COLO668 (cell line): ENCODE results near the gene SLIT1.
A peak's percentile ranks its signal among the peaks of the same experiment; 100 is the strongest.
"Not testable (repeated sequence)": the region's sequence is repeated elsewhere in the genome, so short reads cannot be mapped to it uniquely, and the experiment has no call there.

Experiments used
- DNase-seq: peaks from one replicate; lab custom pipeline; 2025; ENCODE audit not compliant: unreplicated experiment; lab: John Stamatoyannopoulos, UW

The SLIT1 gene

GRCh38 chr10:97083228-97083829 lies 102.4 kb downstream of the SLIT1 start:
- DNase-seq = no peak

- not testable (repeated sequence) for DNase-seq
Measured at GRCh38 chr10:97082575-97082974, 103.2 kb downstream of the SLIT1 start.

- no peak for DNase-seq
Measured at GRCh38 chr10:97081621-97082235, 104.0 kb downstream of the SLIT1 start.

GRCh38 chr10:97080051-97080776 lies 105.5 kb downstream of the SLIT1 start:
- no peak for DNase-seq

GRCh38 chr10:97079448-97079847 lies 106.3 kb downstream of the SLIT1 start:
- DNase-seq = no peak

- DNase-seq = no peak
Measured at GRCh38 chr10:97078938-97079445, 106.8 kb downstream of the SLIT1 start.

- DNase-seq = no peak
Measured at GRCh38 chr10:97078261-97078937, 107.4 kb downstream of the SLIT1 start.

- no peak for DNase-seq
Measured at GRCh38 chr10:97076781-97077180, 109.0 kb downstream of the SLIT1 start.

GRCh38 chr10:97075961-97076525 lies 109.7 kb downstream of the SLIT1 start:
- peak; percentile 54 for DNase-seq

GRCh38 chr10:97075421-97075820 lies 110.3 kb downstream of the SLIT1 start:
- DNase-seq = no peak

- no peak for DNase-seq
Measured at GRCh38 chr10:97074256-97075145, 111.3 kb downstream of the SLIT1 start.

GRCh38 chr10:97072851-97073665 lies 112.7 kb downstream of the SLIT1 start:
- peak; percentile 64 for DNase-seq

GRCh38 chr10:97071496-97071895 lies 114.3 kb downstream of the SLIT1 start:
- no peak for DNase-seq

GRCh38 chr10:97069576-97070362 lies 116.0 kb downstream of the SLIT1 start:
- peak; percentile 6 for DNase-seq

- DNase-seq = no peak
Measured at GRCh38 chr10:97069026-97069425, 116.7 kb downstream of the SLIT1 start.

- DNase-seq = peak; percentile 6
Measured at GRCh38 chr10:97067716-97068391, 117.9 kb downstream of the SLIT1 start.

- no peak for DNase-seq
Measured at GRCh38 chr10:97066877-97067555, 118.7 kb downstream of the SLIT1 start.
